ENCODE data around the gene KLHL26.

The KLHL26 gene

DNA sequence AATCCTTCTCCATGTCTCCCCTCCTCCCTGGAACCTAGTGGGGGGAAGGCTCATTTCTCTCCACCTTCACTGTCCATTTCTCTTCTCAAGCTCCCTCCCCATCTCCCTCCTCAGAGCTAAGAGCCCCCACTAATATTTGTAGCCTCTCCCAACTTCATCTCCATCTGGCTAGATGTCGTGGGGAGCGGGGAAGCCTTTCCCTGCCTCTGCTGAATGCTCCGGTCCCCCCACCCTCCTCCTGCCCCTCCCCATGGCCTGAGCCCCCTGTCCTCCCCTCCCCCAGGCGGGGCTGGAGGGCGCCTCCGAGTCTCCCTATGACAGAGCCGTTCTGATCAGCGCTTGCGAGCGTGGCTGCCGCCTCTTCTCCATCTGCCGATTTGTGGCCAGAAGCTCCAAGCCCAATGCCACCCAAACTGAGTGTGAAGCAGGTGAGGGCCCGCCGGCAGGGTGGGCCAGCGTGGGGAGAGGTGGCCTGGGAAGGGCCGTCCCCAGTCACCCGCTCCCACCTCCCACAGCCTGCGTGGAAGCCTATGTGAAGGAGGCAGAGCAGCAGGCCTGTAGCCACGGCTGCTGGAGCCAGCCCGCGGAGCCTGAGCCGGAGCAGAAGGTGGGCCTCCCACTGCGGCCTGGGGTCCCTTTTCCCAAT lies 23.1 kb upstream of the KLHL26 start:
- DNase-seq: no peak

DNA sequence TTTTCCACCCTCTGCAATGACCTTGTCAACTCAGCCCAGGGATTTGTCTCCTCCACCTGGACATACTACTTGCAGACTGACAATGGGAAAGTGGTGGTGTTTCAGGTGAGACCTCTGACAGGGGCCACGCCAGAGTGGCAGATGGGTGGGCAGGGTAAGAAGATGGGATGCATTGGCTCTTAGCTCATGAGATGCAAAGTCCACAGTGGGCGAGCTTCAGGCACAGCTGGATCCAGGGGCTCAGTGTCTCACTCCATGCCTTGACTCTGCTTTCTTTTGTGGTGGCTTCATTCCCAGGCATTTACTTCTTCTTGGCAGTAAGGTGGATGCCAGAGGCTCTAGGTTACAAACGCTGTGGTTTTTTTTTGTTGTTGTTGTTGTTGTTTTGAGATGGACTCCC lies 20.8 kb upstream of the KLHL26 start:
- DNase-seq: no peak

DNA sequence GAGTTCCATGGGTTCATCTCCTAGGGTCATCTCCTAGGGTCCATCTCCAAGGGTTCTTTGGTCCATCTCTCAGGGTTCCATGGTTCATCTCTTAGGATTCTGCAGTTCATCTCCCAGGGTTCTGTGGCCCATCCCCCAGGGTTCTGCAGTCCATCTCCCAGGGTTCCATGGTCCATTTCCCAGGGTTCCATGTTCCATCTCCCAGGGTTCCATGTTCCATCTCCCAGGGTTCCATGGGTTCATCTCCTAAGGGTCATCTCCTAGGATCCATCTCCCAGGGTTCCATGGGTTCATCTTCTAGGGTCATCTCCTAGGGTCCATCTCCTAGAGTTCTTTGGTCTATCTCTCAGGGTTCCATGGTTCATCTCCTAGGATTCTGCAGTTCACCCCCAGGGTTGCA lies 19.3 kb upstream of the KLHL26 start:
- DNase-seq: no peak

DNA sequence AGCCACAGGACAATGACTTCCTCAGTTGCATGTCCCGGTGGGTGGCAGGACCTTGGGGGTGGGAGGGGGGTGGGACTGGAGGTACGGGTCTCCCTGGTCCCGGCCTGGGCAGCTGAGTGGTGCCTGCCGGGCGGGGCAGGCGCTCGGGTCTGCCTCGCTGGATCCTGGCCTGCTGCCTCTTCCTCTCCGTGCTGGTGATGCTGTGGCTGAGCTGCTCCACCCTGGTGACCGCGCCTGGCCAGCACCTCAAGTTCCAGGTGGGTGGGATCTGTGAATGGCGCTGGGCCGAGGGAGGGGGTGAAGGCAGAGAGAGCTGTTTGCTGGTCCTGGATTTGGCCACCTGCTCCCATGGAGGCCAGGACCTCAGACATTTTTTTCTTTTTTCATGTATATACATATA lies 18.6 kb upstream of the KLHL26 start:
- no peak for DNase-seq

DNA sequence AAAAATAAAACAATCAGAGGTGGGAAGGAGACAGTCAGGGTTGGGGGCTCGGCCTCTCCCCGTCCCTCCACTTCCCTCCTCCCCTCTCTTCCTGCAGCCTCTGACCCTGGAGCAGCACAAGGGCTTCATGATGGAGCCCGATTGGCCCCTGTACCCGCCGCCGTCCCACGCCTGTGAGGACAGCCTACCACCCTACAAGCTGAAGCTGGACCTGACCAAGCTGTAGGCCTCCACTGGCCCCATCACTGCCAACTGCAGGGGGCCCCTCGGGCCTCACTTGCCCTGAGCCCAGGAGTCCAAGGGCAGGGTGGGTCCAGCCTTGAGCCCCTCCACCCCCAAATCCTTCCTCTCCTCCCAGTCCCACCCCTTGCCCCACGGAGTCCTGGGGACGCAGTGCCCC lies 16.5 kb upstream of the KLHL26 start:
- DNase-seq: no peak

DNA sequence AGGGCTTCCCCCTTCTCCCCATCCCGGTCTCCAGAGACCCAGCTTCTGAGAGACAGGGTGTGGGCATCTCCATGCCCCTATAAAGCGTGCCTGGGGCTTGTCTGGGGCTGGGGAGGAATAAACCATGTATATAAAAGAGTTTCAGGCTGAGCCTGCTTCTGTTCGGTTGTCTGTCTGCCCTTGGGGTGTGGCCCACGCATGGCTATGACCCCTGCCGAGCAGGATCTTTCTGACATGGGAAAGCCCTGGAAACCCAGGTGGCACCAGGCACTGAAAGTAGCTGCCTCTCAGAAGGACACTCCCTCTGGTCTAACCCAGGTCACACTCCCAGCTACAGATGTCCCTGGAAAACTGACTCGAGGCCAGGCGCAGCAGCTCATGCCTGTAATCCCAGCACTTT lies 15.9 kb upstream of the KLHL26 start:
- no peak for DNase-seq

DNA sequence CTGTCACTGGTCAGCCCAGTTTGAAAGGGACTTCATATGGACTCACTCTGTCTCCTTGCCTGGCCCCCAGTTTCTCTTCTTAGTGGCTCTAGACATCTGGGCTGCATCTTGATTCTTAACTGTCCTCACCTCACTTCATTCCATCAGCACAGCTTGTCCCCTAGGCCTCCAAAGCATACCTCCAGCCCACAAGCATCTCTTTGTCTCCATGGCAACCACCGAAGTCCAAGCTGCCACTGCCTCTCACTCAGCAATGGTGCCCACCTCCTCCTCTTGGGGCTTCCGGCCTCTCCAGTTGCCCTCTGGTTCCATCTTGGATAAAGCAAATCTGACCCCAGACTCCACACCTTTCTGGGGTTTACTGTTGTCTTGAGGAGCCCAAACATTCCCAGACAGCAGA lies 9.9 kb upstream of the KLHL26 start:
- DNase-seq: no peak

DNA sequence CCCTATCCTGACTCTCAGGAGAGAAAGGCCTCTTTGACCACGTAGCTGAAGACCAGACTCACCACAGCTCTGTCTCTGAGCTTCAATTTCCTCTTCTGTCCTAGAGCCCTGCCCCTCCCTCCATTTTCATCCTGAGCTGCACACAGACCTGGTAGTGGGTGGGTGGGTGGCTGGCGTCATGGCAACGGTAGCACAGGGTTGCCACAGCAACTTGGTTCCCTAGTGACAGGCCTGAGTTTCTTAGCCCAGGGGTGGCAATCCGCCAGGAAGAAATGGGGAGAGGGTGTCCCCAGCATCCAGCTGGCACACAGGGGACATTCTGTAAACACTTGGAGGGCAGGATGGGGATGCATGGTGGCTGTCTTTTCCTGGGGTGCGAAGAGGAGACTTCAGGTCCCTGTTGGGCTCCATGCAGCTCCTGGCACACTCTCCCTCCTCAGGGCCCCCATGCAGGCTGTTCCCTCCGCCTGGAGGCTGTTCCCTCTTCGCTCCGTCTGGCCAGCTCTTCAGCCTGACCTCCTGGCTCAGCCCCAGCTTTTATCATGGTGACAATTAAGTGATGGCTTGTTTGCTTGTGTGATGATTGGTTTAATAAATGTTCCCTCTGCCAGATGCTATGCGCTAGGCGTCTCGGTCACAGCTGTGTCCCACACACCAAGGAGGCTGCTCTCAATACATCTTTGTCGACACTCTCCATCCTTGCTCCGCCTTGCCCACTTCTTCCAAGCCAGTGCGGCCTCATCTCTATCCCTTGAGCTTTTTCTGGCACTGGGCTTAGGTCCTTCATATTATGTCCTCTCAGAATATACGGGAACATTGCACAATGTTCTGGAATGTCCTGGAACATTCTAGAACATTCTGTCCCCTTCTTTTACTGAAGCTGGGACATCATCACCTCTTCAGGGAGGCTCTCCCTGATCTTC lies 7.4 kb upstream of the KLHL26 start:
- DNase-seq: no peak

DNA sequence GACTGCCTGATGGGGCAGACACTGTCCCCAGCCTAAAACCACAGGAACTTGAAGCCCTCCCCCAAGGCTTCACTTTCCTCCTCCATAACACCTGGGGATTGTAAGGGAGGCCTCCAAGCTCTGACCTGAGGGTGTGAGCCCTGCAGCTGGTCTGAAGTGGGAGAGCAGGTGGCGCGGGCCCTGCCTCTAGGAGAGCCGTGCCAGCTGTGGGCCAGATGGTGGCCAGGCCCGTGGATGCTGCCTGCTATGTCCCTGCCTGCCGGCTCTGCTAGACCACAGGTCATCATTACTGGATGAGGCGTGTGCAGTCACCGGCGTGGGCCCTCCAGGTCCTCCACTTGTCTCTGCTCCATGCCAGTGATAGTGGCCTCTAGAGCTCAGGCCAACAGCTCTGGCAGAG lies 3.5 kb upstream of the KLHL26 start:
- peak; percentile 39 for DNase-seq

DNA sequence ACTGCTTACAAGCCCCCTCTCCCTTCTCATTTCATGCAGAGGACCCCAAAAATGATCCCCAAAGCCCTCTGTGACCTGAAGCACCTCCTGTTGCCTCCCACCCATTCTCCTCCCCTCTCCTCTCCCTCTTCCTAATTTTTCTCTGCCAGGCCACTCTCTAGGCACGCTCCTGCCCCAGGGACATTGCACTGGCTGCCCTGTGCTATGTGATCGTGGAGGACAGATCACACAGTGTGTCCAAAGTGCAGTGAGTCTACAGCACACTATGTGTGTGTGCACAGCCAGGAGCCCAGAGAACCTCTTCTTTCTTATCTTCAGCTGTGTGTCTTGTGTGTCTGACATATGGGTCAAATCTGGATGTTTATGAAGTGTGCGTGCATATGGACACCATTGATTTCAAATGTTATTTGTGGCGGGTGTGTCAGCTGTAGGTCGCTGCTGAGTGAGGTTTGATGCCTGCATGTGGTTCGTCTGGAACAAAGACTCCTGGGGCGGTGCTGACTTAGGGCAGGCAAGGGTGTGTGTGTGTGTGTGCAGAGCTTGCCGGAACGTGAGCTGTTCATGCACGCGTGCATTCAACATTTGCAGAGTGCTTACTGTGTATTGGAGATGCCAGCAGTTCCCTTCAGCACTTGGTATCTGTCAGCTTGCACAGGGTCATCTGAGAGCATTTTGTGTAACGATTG lies 2.1 kb upstream of the KLHL26 start:
- DNase-seq: no peak

DNA sequence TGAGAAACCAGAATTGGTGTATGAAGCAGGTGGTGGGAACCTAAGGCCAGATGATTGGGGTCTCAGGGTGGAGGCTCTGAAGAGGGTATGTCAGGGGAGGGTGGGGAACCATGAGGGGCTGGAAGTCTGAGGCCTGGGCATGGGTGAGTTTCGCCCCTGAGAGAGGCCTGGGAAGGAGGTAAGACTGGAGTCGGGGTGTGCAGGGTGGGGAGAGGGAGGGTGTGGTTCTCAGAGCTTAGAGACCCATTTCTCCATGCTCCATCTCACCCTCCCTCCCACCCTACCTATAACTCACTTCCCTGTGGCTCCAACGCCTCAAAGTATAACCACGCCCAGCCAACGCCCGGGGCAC lies 1.0 kb upstream of the KLHL26 start:
- no peak for DNase-seq

DNA sequence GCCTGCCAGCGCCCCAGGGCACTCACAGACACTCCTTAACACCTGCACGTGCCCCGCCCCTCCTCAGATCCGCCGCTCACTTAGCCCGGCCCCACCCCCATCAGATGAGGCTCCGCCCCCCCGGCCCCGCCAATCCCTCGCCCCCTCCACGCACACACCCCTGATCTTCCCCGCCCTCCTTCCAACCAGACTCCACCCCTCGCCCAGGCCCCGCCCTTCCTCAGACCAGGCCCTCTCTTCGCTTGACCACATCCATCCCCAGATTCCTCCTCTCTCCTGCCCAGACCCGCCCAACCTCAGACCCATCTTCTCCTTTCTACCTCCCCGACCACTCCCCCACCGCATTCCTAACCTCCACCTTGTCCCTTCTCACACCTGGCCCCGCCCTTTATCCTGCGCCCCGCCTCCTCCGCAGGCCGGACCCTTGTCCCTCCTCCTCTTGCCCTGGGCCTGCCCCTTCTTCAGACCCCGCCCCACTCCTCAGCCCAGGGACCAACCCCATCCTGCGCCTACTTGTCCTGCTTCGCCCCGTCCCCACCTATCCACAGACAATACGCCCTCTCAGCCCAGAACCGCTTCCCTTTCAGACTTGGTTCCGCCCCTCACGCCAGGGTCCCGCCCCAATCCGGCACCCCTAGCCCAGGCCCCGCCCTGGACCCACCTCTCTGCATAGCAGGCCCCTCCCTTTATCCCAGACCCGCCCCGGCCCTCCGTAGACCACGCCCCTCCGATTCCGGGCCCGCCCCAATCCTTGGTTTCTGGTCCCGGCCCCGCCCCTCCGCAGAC lies 452 bp upstream of the KLHL26 start:
- DNase-seq: peak; percentile 96

DNA sequence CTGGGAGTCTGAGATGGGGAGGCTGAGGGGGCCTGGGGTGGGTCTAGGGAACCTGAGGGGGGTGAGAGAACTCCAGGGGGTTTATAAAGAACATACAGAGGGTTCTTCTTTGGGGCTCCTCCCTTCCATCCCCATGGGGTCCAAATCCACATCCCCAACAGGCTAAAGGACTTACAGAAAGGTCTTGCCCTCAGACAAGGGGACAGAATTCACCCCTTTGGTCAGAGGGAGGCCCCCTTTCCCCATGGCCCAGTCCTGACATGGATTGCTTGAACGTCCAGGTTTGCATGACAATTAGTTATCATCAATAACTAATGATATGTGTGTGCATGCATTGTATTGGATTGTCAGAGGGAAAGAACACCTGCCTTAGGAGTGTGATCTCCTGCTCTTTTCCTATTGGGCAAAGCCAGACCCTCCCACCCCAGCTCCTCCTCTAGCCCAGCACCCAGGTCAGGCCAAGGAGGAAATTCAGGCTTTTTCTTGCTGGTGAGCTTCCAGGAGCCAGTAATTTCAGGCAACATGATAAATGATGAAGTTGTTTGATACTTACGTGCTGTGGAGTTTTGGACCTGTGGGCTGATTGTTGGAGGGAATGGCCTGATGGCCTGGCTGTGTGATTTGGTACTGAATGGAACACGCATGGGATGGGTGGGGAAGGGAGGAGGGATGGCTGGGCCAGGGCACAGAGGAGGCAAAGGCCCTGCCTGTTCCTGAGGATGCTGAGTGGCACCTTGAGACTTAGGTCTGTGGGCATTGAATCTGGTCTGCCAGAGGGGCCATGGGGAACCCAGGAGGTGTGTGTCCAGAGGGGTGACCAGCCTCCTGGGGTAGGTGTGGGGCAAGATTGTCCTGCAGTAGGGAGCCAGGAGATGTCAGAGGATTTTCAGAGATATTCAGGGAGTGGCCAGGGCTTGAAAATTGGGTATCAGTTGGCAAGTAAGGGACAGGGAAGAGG lies 1.1 kb downstream of the KLHL26 start:
- no peak for DNase-seq

DNA sequence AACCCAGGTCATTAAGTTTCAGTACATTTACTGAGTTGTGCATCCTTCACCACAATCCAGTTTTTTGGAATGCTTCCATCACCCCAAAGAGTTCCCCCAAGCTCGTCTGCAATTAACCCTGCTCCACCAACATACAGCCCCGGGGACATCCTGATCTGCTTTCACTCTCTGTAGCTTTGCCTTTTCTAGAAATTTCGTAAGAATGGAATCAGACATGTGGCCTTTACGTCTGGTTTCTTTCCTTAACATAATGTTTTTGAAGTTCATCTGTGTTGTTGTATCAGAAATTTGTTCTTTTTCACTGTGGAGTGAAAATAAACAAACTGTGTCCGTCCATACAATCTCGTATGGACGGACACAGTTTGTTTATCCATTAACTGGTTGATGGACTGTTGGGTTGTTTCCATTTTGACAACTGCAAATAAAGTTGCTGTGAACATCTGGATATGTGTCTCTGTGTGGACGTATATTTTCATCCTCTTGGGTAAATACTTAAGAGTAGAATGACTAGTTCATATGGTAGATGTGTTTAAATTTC lies 2.9 kb downstream of the KLHL26 start:
- no peak for DNase-seq

DNA sequence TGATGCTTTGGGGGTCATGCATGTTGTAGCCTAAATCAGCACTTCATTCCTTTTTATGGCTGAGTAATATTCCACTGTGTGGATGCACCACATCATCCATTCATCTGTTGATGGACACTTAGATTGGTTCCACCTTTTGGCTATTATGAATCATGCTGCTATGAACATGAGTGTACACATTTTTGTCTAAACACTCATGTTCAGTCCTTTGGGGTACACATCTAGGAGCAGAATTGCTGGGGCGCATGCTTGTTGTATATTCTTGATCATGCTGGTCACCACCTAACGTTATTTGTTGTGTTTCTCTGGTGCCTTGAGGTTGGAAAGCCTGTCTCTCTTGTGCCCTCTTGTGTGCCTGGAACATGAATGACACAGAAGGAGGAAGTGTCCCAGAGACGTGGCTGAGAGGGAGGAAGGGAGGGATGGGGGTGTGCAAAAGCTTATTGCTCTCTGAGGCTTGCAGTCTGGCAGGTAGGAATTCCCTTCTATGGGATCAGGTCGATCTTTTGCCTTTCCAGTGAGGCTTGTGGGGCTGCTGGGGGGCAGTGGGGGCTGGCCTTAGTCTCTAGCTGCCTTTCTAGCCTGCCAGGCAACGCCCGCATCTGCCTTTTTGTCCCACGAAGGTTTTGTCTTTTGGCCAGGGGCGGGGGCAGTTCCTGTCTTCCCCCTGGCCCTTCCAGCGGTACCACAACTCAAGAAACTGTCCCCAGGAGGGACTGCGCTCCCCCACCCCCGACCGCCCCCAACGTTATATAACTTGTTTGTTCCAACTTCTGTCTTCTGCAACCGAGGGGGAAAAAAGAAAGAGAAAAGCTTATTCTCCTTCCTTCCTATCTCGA lies 7.6 kb downstream of the KLHL26 start:
- DNase-seq: no peak

DNA sequence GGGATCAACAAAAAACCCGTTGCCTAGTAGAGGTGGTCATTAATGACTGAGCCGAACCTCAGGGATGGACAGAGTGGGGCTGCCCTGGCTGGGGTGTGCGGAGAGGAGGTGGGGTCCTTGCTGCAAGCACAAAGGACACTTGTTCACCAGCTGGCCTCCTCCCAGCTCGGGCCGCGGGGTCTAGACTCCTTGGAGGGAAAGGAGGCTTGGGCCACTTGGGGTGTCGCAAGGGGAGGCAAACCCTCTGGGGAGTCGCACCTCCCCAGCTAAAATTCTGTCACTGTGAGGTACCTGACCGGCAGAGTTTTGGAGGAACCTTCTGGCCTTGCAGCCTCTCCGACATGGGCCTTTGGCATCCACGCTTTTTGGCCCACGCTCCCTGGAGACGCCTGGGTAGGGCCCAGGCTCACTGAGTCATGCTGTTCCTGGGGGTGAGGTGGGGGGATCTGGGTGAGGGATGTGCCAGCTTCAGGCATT lies 8.2 kb downstream of the KLHL26 start:
- no peak for DNase-seq

DNA sequence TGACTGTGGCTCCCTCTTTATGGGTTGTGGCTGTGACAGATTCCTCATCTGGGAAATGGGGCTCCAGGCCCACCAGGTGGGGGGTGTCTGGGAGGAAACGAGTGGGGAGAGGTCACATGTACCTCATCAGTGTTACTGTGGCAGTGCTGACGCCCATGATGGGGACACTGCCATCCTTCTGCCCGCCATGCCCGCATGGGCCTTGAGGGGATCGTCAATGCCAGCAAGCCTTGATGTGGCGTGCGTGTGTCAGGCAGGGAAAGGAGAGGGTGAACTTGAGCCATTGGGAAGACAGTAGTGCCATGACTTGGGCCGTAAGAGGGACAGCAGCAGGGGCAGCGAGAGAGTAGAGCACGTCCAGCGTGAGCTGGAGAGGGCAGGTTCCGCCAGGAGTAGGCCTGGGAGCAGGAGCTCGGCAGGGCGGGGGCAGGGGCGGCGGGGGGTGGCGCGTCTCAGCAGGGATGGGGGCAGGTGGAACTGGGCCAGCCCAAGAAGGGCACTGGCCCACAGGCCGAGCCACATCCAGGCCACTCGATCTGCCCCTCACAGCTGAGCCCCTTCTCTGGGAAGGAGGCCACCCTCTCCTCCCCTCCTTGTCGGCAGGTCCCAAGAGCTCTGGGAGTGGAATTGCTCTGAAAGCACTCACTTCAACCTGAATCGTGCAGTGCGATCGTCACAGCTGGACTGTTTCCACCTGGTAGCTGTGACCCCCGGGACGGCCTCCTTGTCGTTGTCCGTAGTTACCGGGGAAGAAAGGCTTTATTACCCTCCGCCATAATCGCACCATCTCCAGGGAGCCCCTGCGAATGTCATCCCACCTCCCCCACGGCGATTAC lies 9.9 kb downstream of the KLHL26 start:
- DNase-seq: no peak

DNA sequence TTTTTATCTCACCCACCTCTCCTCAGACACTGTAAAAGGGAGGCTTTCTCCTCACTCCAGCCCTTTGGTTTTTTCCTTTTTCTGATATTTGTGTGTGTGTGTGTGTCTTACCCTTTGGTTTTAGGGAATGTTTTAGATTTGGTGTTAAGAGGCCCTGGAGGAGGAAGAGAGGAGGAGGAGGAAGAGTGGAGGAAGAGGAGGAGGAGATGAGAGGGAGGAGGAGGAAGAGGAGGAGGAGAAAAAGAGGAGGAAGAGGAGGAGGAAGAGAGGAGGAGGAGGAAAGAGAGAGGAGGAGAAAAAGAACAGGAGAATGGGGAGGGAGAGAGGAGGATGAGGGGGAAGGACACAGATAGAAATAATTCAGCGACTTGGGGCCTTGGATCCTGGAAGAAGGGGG lies 10.5 kb downstream of the KLHL26 start:
- DNase-seq: no peak

DNA sequence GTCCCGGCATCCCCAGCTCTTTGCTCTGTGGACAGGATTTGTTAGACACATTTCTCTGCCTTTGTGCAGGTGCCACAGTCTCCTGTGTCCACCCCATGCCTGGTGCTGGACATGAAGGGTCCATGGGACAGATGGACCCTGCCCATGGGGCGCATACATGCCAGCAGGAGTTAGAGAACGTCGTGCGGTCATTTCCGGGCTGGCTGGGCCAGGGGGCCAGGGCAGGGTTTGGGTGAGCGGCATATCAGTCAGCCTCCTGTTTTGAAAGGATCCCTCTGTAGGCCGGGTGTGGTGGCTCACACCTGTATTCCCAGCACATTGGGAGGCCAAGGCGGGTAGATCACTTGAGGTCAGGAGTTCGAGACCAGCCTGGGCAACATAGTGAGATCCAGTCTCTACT lies 11.0 kb downstream of the KLHL26 start:
- no peak for DNase-seq

DNA sequence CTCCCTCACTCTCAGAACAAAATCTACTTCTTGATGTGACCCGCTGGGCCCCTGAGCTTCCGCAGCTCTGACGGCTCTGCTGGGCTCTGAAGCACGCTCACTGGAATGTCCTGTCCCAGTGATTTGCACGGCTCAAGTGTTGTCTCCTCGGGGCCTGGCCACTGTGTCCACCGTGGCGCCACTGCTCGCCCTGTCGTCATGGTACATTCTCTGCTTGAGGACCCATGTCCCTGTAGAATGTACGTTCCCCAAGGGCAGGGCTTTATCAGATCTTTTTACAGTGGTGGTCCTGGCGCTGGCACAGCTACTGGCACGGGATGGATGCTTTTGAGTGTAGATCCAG lies 12.1 kb downstream of the KLHL26 start:
- DNase-seq: no peak
